Glutamatergic neuron (in vitro differentiated cells): ENCODE data around the gene HOXA13. TPM values are rescaled to one million over a fixed set of nuclear protein-coding genes. Genes with fewer than 3 reads are reported as not detected.

Source experiments
- DNase-seq: peaks from one replicate; pipeline ENCODE4 v3.0.0; 2022
- H3K27ac Mint-ChIP-seq: one replicate; pipeline ENCODE4 v1.8.0; 2020; ENCODE audit warnings: mild to moderate bottlenecking, mixed read lengths, inconsistent platforms; ENCODE audit not compliant: unreplicated experiment
- H3K27me3 Mint-ChIP-seq: one replicate; pipeline ENCODE4 v1.8.0; 2020; ENCODE audit warnings: mild to moderate bottlenecking, moderate library complexity, mixed read lengths, inconsistent platforms; ENCODE audit not compliant: unreplicated experiment
- H3K36me3 Mint-ChIP-seq: one replicate; pipeline ENCODE4 v1.8.0; 2020; ENCODE audit warnings: mild to moderate bottlenecking, mixed read lengths, inconsistent platforms; ENCODE audit not compliant: unreplicated experiment
- H3K4me1 Mint-ChIP-seq: one replicate; pipeline ENCODE4 v1.8.0; 2020; ENCODE audit warnings: mild to moderate bottlenecking, low read depth, mixed read lengths, inconsistent platforms; ENCODE audit not compliant: unreplicated experiment
- H3K4me3 Mint-ChIP-seq: one replicate; pipeline ENCODE4 v1.8.0; 2020; ENCODE audit warnings: mild to moderate bottlenecking, mixed read lengths, inconsistent platforms; ENCODE audit not compliant: unreplicated experiment
- H3K9me3 Mint-ChIP-seq: one replicate; pipeline ENCODE4 v1.8.0; 2020; ENCODE audit warnings: mild to moderate bottlenecking, moderate library complexity, mixed read lengths, inconsistent platforms; ENCODE audit not compliant: unreplicated experiment
- total RNA-seq: library from RNA; stranded (reverse); fragmentation: NEBNext Ultra II Directional; extraction: Animal tissue kit (Norgen Biotek cat#: 25700); gene quantifications from one replicate; pipeline ENCODE4 v1.2.1, GENCODE V29; 2021; ENCODE audit not compliant: unreplicated experiment
- TF ChIP-seq, protein P1 (sequence below): fragments of 200-600 bp; sonication (generic); IDR thresholded peaks from one replicate; pipeline ENCODE4 v1.5.0; 2021; ENCODE audit not compliant: partially characterized antibody, unreplicated experiment

HOXA13 gene
- total RNA-seq, 1 donor from 2014 or later: not detected

DNA sequence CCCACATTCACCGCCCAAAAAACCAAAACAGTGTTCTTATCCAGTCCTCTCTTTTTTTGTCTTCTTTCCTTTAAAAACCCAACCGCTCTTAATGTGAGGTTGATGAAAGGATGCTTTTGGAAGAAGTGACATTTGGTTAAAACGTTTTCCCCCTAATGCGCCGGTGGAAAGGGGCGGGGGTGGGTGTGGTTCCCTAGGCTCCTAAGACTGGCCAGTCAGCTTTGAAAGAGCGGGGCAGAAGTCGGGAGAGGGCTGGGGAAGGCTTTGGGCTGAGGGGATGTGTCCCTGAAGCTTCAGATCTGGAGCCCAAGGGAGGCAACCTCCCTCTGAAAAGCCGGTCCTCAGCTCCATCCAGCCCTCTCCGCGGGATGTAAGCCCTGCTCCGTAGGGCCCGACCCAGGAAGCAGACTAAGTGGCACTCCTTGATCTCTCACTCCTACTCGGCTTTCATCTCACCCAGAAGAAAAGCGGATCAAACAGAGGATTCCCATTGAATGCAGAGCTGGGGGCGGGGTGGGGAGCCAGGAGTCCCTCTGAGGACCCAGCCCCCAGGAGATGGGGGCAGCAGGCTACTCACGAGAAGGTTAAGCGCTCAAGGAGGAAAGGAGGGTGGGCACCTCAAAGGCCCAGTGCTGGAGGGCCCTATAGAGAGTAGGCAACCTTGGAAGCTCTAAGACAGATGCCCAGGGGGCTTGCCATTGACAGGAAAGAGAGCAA, 40.3 kb upstream of the HOXA13 start:
- no peak overlapping the region for H3K27ac Mint-ChIP-seq
- TF ChIP-seq, protein P1, sequence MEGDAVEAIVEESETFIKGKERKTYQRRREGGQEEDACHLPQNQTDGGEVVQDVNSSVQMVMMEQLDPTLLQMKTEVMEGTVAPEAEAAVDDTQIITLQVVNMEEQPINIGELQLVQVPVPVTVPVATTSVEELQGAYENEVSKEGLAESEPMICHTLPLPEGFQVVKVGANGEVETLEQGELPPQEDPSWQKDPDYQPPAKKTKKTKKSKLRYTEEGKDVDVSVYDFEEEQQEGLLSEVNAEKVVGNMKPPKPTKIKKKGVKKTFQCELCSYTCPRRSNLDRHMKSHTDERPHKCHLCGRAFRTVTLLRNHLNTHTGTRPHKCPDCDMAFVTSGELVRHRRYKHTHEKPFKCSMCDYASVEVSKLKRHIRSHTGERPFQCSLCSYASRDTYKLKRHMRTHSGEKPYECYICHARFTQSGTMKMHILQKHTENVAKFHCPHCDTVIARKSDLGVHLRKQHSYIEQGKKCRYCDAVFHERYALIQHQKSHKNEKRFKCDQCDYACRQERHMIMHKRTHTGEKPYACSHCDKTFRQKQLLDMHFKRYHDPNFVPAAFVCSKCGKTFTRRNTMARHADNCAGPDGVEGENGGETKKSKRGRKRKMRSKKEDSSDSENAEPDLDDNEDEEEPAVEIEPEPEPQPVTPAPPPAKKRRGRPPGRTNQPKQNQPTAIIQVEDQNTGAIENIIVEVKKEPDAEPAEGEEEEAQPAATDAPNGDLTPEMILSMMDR: no peak
- no peak for DNase-seq
- H3K4me3 Mint-ChIP-seq: peak overlapping the region; percentile 87
- H3K9me3 Mint-ChIP-seq: peaks cover 15% of the 10 kb centered on the region
- peaks cover 49% of the 10 kb centered on the region for H3K27me3 Mint-ChIP-seq
- H3K36me3 Mint-ChIP-seq: no peaks in the 10 kb centered on the region
- peaks cover 8% of the 10 kb centered on the region for H3K4me1 Mint-ChIP-seq

DNA sequence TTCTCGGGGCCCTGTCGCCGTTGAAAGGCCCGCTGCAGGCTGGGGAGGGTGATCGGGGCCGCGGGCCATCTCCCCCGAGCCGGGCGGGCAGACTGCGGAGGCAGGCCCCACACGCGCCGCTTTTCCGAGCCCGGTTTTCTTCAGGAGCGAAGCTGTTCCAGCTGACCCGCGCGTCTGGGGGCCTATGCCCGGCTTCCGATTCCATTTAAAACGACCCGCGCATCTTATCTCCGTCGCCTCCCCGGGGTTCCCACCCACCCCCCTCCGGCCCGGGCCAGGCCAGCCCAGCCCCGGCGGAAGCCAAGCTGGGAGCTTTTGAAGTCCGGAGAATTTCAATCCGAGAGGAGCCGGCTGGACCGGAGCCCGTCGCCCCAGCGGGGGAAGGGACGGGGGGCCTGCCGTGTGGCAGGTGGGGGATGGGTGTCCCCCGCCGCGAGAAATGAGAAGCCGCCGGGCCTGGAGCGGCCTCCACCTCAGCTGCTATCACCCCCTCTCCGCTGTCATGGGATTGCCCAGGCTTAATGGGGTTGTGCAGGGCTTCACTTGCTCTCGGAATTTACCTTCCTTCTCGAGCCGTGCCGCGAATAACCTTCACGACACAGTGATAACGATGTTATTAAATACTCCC, 39.6 kb upstream of the HOXA13 start:
- Mint-ChIP-seq H3K27ac (no peak overlapping the region), H3K36me3 (no peaks in the 10 kb centered on the region), H3K4me1 (peaks cover 8% of the 10 kb centered on the region), H3K4me3 (peak overlapping the region; percentile 87), H3K27me3 (peaks cover 48% of the 10 kb centered on the region), H3K9me3 (peaks cover 15% of the 10 kb centered on the region)
- DNase-seq: no peak
- TF ChIP-seq, protein P1: no peak

DNA sequence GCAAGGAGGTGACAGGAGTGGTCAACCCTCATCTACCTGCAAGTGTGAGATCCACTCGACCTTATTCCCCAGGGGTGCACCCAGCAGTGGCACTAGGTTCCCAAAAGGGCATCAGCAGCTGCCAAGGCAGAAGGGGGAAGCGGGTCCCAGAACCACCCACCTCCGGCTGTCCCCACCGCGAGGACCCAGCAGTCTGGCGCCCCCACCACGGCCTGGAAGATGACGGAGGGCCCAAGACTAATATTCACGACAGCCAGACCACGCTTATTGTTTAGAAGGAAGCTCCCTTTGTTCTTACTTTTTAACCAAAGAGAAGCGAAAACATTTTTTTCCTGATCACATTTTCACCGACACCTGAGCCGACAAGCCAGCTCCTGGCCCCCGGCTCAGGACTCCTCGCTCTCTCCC, 39.1 kb upstream of the HOXA13 start:
- Mint-ChIP-seq H3K9me3 (peaks cover 13% of the 10 kb centered on the region), H3K27ac (no peak overlapping the region), H3K27me3 (peaks cover 45% of the 10 kb centered on the region), H3K4me1 (peaks cover 8% of the 10 kb centered on the region), H3K4me3 (no peak overlapping the region), H3K36me3 (no peaks in the 10 kb centered on the region)
- TF ChIP-seq, protein P1: no peak
- no peak for DNase-seq

DNA sequence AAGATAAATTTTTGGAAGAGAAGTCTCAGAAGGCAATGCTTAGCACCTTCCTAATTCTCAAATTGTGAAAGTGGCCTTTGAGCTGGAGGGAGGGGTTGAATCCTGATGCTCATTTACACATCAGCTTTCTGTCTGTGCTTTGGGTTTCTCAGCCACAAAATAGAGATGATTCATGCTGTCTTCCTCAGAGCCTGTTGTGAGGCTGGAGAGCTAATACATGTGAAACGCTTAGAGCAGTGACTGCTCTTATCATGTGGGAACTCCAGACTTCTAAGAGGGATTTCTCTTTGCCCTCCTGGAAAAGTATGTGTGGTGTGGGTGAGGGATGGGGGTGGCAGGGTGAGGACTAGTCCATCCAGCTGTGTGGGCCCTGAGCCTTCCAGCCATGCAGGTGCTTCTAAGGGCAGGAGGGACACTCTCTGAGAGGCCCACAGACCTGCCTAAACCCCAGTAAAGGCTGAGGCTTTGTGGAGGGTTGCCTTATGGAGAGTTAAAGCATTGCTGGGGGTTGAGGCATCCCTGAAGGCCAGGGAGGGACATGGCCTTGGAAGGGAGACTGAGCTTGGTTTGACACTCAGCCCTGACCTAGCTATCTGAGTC, 37.9 kb upstream of the HOXA13 start:
- peaks cover 41% of the 10 kb centered on the region for H3K27me3 Mint-ChIP-seq
- H3K9me3 Mint-ChIP-seq: peaks cover 13% of the 10 kb centered on the region
- no peak overlapping the region for H3K4me3 Mint-ChIP-seq
- H3K4me1 Mint-ChIP-seq: peaks cover 4% of the 10 kb centered on the region
- no peaks in the 10 kb centered on the region for H3K36me3 Mint-ChIP-seq
- TF ChIP-seq, protein P1: no peak
- no peak overlapping the region for H3K27ac Mint-ChIP-seq
- DNase-seq: no peak
